HEK293 (cell line): Measurements from ENCODE around the gene IGFBP7.

Experiments used
- ELK4 ChIP-seq: IDR thresholded peaks from 2 replicates; pipeline ENCODE4 v1.6.1; 2011; ENCODE audit warnings: mild to moderate bottlenecking, low read depth, low read length, borderline replicate concordance
- FEZF1 ChIP-seq: fragments of 450-650 bp; formaldehyde crosslinking; IDR thresholded peaks from 2 replicates; pipeline ENCODE4 v1.5.1; 2016; ENCODE audit warnings: missing biosample characterization, missing genetic modification characterization
- KLF1 ChIP-seq: fragments of 450-650 bp; formaldehyde crosslinking; IDR thresholded peaks from 2 replicates; pipeline ENCODE4 v1.5.1; 2016; ENCODE audit warnings: missing biosample characterization, missing genetic modification characterization
- KLF10 ChIP-seq: fragments of 450-650 bp; IDR thresholded peaks from 2 replicates; pipeline ENCODE4 v1.5.1; 2018; ENCODE audit warnings: missing biosample characterization, mild to moderate bottlenecking, missing genetic modification characterization
- PRDM4 ChIP-seq: fragments of 450-650 bp; formaldehyde crosslinking; IDR thresholded peaks from 2 replicates; pipeline ENCODE4 v1.5.1; 2017; ENCODE audit warnings: missing biosample characterization, missing genetic modification characterization
- SALL2 ChIP-seq: fragments of 450-650 bp; formaldehyde crosslinking; IDR thresholded peaks from 2 replicates; pipeline ENCODE4 v1.5.0; 2017; ENCODE audit warnings: missing biosample characterization, mild to moderate bottlenecking, missing genetic modification characterization, borderline replicate concordance
- SCRT2 ChIP-seq: fragments of 450-650 bp; formaldehyde crosslinking; IDR thresholded peaks from 2 replicates; pipeline ENCODE4 v1.5.1; 2016; ENCODE audit warnings: missing biosample characterization, missing genetic modification characterization
- TCF7L2 ChIP-seq: IDR thresholded peaks from 2 replicates; pipeline ENCODE4 v1.6.1; 2011; ENCODE audit warnings: low read depth, mild to moderate bottlenecking, inconsistent platforms, low read length, moderate library complexity, borderline replicate concordance
- YY2 ChIP-seq: fragments of 450-650 bp; formaldehyde crosslinking; IDR thresholded peaks from 2 replicates; pipeline ENCODE4 v1.5.1; 2016; ENCODE audit warnings: missing biosample characterization, missing genetic modification characterization
- ZBTB10 ChIP-seq: fragments of 450-650 bp; formaldehyde crosslinking; IDR thresholded peaks from 2 replicates; pipeline ENCODE4 v1.5.1; 2016; ENCODE audit warnings: missing biosample characterization, missing genetic modification characterization
- ZNF10 ChIP-seq: fragments of 450-650 bp; formaldehyde crosslinking; IDR thresholded peaks from 2 replicates; pipeline ENCODE4 v1.5.1; 2017; ENCODE audit warnings: missing biosample characterization, missing genetic modification characterization
- ZNF114 ChIP-seq: fragments of 450-650 bp; formaldehyde crosslinking; IDR thresholded peaks from 2 replicates; pipeline ENCODE4 v1.5.0; 2017; ENCODE audit warnings: missing biosample characterization, missing genetic modification characterization
- ZNF169 ChIP-seq: fragments of 450-650 bp; formaldehyde crosslinking; IDR thresholded peaks from 2 replicates; pipeline ENCODE4 v1.5.1; 2016; ENCODE audit warnings: missing biosample characterization, missing genetic modification characterization
- ZNF2 ChIP-seq: fragments of 450-650 bp; formaldehyde crosslinking; IDR thresholded peaks from 2 replicates; pipeline ENCODE4 v1.5.1; 2016; ENCODE audit warnings: missing biosample characterization, missing genetic modification characterization
- ZNF311 ChIP-seq: fragments of 450-650 bp; formaldehyde crosslinking; IDR thresholded peaks from 2 replicates; pipeline ENCODE4 v1.5.1; 2017; ENCODE audit warnings: missing biosample characterization, missing genetic modification characterization, borderline replicate concordance
- ZNF473 ChIP-seq: fragments of 450-650 bp; formaldehyde crosslinking; IDR thresholded peaks from 2 replicates; pipeline ENCODE4 v1.5.1; 2017; ENCODE audit warnings: missing biosample characterization, missing genetic modification characterization
- ZNF518A ChIP-seq: fragments of 450-650 bp; formaldehyde crosslinking; conservative IDR thresholded peaks from 2 replicates; pipeline ENCODE4 v1.5.1; 2016; ENCODE audit warnings: low read depth, missing biosample characterization, missing genetic modification characterization
- ZNF558 ChIP-seq: fragments of 450-650 bp; formaldehyde crosslinking; IDR thresholded peaks from 2 replicates; pipeline ENCODE4 v1.5.1; 2016; ENCODE audit warnings: missing biosample characterization, missing genetic modification characterization
- ZNF621 ChIP-seq: fragments of 450-650 bp; formaldehyde crosslinking; IDR thresholded peaks from 2 replicates; pipeline ENCODE4 v1.5.1; 2017; ENCODE audit warnings: missing biosample characterization, missing genetic modification characterization
- ZNF623 ChIP-seq: fragments of 450-650 bp; formaldehyde crosslinking; IDR thresholded peaks from 2 replicates; pipeline ENCODE4 v1.5.1; 2016; ENCODE audit warnings: missing biosample characterization, missing genetic modification characterization
- ZNF624 ChIP-seq: fragments of 450-650 bp; formaldehyde crosslinking; IDR thresholded peaks from 2 replicates; pipeline ENCODE4 v1.5.1; 2017; ENCODE audit warnings: missing biosample characterization, missing genetic modification characterization
- ZNF629 ChIP-seq: fragments of 450-650 bp; formaldehyde crosslinking; IDR thresholded peaks from 2 replicates; pipeline ENCODE4 v1.5.1; 2017; ENCODE audit warnings: missing biosample characterization, missing genetic modification characterization
- ZNF670 ChIP-seq: fragments of 450-650 bp; formaldehyde crosslinking; IDR thresholded peaks from 2 replicates; pipeline ENCODE4 v1.5.1; 2016; ENCODE audit warnings: missing biosample characterization, missing genetic modification characterization, low read depth
- ZNF701 ChIP-seq: fragments of 450-650 bp; formaldehyde crosslinking; IDR thresholded peaks from 2 replicates; pipeline ENCODE4 v1.5.1; 2016; ENCODE audit warnings: missing biosample characterization, missing genetic modification characterization
- ZNF768 ChIP-seq: fragments of 450-650 bp; formaldehyde crosslinking; IDR thresholded peaks from 2 replicates; pipeline ENCODE4 v1.5.1; 2018; ENCODE audit warnings: missing biosample characterization, mild to moderate bottlenecking, missing genetic modification characterization
- ZNF843 ChIP-seq: fragments of 450-650 bp; formaldehyde crosslinking; IDR thresholded peaks from 2 replicates; pipeline ENCODE4 v1.5.1; 2016; ENCODE audit warnings: missing biosample characterization, missing genetic modification characterization
- ZSCAN18 ChIP-seq: fragments of 450-650 bp; formaldehyde crosslinking; IDR thresholded peaks from 2 replicates; pipeline ENCODE4 v1.5.1; 2016; ENCODE audit warnings: missing biosample characterization, missing genetic modification characterization
- ZSCAN30 ChIP-seq: fragments of 450-650 bp; IDR thresholded peaks from 2 replicates; pipeline ENCODE4 v1.5.1; 2018; ENCODE audit warnings: missing biosample characterization, mild to moderate bottlenecking, missing genetic modification characterization, moderate library complexity

IGFBP7 gene

GRCh38 chr4:57080781-57081650, 29.2 kb downstream of the IGFBP7 start (continued):
- TF ChIP-seq ZNF629 (tag by site-specific recombination) (peak; percentile 50), ZNF169 (tag by site-specific recombination) (no peak), SCRT2 (tag by site-specific recombination) (no peak), ZNF518A (tag by site-specific recombination) (no peak), ZNF311 (tag by site-specific recombination) (no peak), ZNF10 (no peak), ZNF114 (no peak), ZBTB10 (no peak), YY2 (no peak), ZNF623 (tag by site-specific recombination) (no peak), ZSCAN18 (no peak), ZNF768 (tag by site-specific recombination) (no peak), ZNF670 (tag by site-specific recombination) (no peak), ZNF624 (no peak), KLF10 (tag by site-specific recombination) (peak; percentile 59; the same call in 1 of the 2 replicates), ZNF701 (no peak), FEZF1 (tag by site-specific recombination) (peak; percentile 37), KLF1 (no peak), ELK4 (no peak), ZNF621 (tag by site-specific recombination) (no peak), PRDM4 (tag by site-specific recombination) (no peak), ZSCAN30 (no peak), ZNF473 (no peak), TCF7L2 (0 out of 2 replicates have a peak, but pooled peaks have one; percentile 34), ZNF843 (tag by site-specific recombination) (peak; percentile 46; the same call in 1 of the 2 replicates), SALL2 (no peak), ZNF558 (no peak), ZNF2 (tag by site-specific recombination) (no peak)
